ENCODE data around the gene FUNDC2. TPM values are rescaled to one million over a fixed set of nuclear protein-coding genes. Genes with fewer than 3 reads are reported as not detected.

The FUNDC2 gene
- polyA plus RNA-seq, 1 donor (not counting 4 experiments of a cell fraction or from before 2014, with no cell fraction given), result 98.1 TPM

DNA sequence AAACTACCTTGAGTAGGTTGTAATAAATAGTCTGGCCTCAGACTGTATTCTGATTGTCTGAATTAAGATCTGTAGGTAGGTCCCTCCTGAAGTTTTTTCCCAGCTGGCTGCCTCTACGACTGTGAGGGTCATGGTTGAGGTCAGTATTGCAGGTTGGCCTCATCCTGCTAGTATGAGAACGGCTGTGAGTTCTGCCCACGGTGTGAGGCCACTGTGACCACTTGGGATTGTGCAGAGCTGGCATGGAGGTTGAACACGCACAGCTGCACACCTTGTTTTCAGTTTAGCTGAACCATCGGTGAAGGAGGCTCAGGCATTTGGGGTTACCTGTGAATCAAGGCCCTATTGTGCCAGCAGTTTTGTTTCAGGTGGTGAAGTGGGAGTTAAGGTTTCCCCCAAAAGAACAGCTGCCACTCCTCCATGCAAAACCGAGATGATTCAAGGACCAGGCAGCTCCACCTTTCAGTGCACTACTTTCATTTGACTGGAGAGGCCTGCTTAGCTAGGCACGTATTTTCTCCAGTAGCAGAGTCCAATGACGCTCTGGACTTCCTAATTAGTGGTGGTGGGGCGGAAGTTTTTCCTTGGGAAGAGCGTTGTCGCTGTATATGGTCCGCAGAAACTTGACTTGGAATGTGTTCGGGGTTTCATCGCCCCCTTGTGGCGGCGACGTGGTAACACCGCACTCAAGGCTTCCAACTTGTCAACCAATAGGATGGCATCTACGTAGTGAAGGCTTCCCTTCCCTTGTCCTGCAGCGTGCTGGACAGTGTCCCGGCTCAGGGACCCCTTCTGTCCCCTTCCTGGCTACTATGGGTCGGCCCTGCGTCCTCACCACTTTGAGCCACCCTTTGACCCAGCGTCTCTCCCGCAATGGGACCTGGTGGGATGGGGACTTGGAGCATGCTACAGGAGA is 30.5 kb downstream of the FUNDC2 start:
- DNase-seq (ENCODE audit: low read depth, low spot score) (peak; percentile 17), FAIRE-seq (no peak)
- H3K36me3 ChIP-seq (ENCODE audit: control insufficient read depth in 2 of 2, extremely low read depth in 1 of 2, insufficient read depth in 2 of 2, low read length in 2 of 2), result no peaks in the 10 kb centered on the region
- no peak overlapping the region for H3K9ac ChIP-seq (ENCODE audit: control insufficient read depth, extremely low read depth, insufficient read depth, low read length)
- H3K4me2 ChIP-seq (ENCODE audit: control insufficient read depth, extremely low read depth, insufficient read depth, low read depth, low read length), result peak overlapping the region; percentile 63
- H4K20me1 ChIP-seq (ENCODE audit: control insufficient read depth, extremely low read depth, insufficient read depth, low read length), result no peaks in the 10 kb centered on the region
- peak overlapping the region; percentile 45 for H2AFZ ChIP-seq (ENCODE audit: control insufficient read depth, low read length)
- H3K4me3 ChIP-seq (ENCODE audit: control insufficient read depth in 2 of 3, extremely low read depth in 1 of 3, insufficient read depth in 2 of 3, low read depth in 1 of 3, low read length in 3 of 3), result no peak overlapping the region
- TF ChIP-seq EZH2 (IDR thresholded peaks at IDR 0.05; ENCODE audit: low read length), result no peak
- TF ChIP-seq, protein P1, sequence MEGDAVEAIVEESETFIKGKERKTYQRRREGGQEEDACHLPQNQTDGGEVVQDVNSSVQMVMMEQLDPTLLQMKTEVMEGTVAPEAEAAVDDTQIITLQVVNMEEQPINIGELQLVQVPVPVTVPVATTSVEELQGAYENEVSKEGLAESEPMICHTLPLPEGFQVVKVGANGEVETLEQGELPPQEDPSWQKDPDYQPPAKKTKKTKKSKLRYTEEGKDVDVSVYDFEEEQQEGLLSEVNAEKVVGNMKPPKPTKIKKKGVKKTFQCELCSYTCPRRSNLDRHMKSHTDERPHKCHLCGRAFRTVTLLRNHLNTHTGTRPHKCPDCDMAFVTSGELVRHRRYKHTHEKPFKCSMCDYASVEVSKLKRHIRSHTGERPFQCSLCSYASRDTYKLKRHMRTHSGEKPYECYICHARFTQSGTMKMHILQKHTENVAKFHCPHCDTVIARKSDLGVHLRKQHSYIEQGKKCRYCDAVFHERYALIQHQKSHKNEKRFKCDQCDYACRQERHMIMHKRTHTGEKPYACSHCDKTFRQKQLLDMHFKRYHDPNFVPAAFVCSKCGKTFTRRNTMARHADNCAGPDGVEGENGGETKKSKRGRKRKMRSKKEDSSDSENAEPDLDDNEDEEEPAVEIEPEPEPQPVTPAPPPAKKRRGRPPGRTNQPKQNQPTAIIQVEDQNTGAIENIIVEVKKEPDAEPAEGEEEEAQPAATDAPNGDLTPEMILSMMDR (optimal IDR thresholded peaks at IDR 0.05 in 1 of 3, IDR thresholded peaks at IDR 0.05 in 1 of 3, conservative IDR thresholded peaks at IDR 0.05 in 1 of 3; ENCODE audit: extremely low read depth in 1 of 3, insufficient read depth in 2 of 3, low read length in 3 of 3), result peak; percentile 66 to 76 (median 72)
- peaks cover 4% of the 10 kb centered on the region for H3K4me1 ChIP-seq (ENCODE audit: control insufficient read depth, extremely low read depth, insufficient read depth, low read length)
- H3K79me2 ChIP-seq (ENCODE audit: control insufficient read depth, insufficient read depth, low read length), result no peaks in the 10 kb centered on the region
- H3K9me3 ChIP-seq (ENCODE audit: control insufficient read depth, low read depth, low read length), result no peaks in the 10 kb centered on the region
- no peaks in the 10 kb centered on the region for H3K9me1 ChIP-seq (ENCODE audit: control insufficient read depth, extremely low read depth, insufficient read depth, low read length)
- H3K27me3 ChIP-seq (ENCODE audit: control insufficient read depth, extremely low read depth, insufficient read depth, low read length), result no peaks in the 10 kb centered on the region
- dilution Hi-C loops (cut with MboI; ENCODE audit: extremely low pct_ligation_motif_present, low sequenced_read_pairs), result no loop called here
- H3K27ac ChIP-seq (ENCODE audit: control insufficient read depth, insufficient read depth, low read length), result no peak overlapping the region

DNA sequence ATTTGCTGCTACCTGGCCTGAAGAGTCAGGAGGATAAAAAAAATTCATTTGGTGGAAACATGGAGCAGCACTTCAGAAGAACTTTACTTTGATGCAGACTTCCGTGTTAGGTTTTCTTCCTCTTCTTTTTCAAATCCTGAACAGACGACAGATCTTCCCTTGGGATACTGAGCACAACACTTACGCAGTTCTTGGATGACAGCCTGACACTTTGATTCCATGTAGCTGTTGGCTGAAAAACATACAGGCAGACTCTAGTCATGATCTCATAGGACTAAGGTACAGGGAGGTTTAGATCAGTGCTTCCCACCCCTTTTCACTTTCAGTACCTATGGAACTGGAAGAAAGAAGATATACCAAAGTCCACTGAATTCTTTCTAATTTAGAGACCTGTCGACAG is 35.1 kb downstream of the FUNDC2 start:
- Histone ChIP-seq H3K4me3 (ENCODE audit: control insufficient read depth in 2 of 3, extremely low read depth in 1 of 3, insufficient read depth in 2 of 3, low read depth in 1 of 3, low read length in 3 of 3) (no peak overlapping the region), H3K27ac (ENCODE audit: control insufficient read depth, insufficient read depth, low read length) (no peak overlapping the region), H3K9me1 (ENCODE audit: control insufficient read depth, extremely low read depth, insufficient read depth, low read length) (no peaks in the 10 kb centered on the region), H3K9me3 (ENCODE audit: control insufficient read depth, low read depth, low read length) (no peaks in the 10 kb centered on the region), H2AFZ (ENCODE audit: control insufficient read depth, low read length) (no peak overlapping the region), H3K4me1 (ENCODE audit: control insufficient read depth, extremely low read depth, insufficient read depth, low read length) (peaks cover 7% of the 10 kb centered on the region), H3K9ac (ENCODE audit: control insufficient read depth, extremely low read depth, insufficient read depth, low read length) (no peak overlapping the region), H3K4me2 (ENCODE audit: control insufficient read depth, extremely low read depth, insufficient read depth, low read depth, low read length) (no peak overlapping the region), H3K27me3 (ENCODE audit: control insufficient read depth, extremely low read depth, insufficient read depth, low read length) (no peaks in the 10 kb centered on the region), H4K20me1 (ENCODE audit: control insufficient read depth, extremely low read depth, insufficient read depth, low read length) (peaks cover 2% of the 10 kb centered on the region), H3K79me2 (ENCODE audit: control insufficient read depth, insufficient read depth, low read length) (no peaks in the 10 kb centered on the region), H3K36me3 (ENCODE audit: control insufficient read depth in 2 of 2, extremely low read depth in 1 of 2, insufficient read depth in 2 of 2, low read length in 2 of 2) (no peaks in the 10 kb centered on the region)
- no peak for FAIRE-seq
- dilution Hi-C loops (cut with MboI; ENCODE audit: extremely low pct_ligation_motif_present, low sequenced_read_pairs), result no loop called here
- no peak for DNase-seq (ENCODE audit: low read depth, low spot score)
- TF ChIP-seq EZH2 (IDR thresholded peaks at IDR 0.05; ENCODE audit: low read length), result no peak
- TF ChIP-seq, protein P1 (optimal IDR thresholded peaks at IDR 0.05 in 1 of 3, IDR thresholded peaks at IDR 0.05 in 1 of 3, conservative IDR thresholded peaks at IDR 0.05 in 1 of 3; ENCODE audit: extremely low read depth in 1 of 3, insufficient read depth in 2 of 3, low read length in 3 of 3), result no peak

Data from keratinocyte (primary cell).